Umbilical cord (tissue), 2 donors: Measurements from ENCODE around the gene HHATL. TPM values are rescaled to one million over a fixed set of nuclear protein-coding genes. Genes with fewer than 3 reads are reported as not detected.
"Not testable (repeated sequence)": the region's sequence is repeated elsewhere in the genome, so short reads cannot be mapped to it uniquely, and the experiment has no call there.

Experiments
- DNase-seq: peaks from one replicate; pipeline ENCODE4 v3.0.0-alpha.2; 2015; ENCODE audit warnings: low spot score
- total RNA-seq: library from RNA; depleted of rRNA; stranded (reverse); fragments of >200 nt; gene quantifications from one replicate; pipeline ENCODE4 v1.2.3, GENCODE V29; 2014; ENCODE audit warnings: low replicate concordance; ENCODE audit not compliant: insufficient read depth

Gene HHATL
- total RNA-seq, 1 donor from 2014 or later, result not detected

- DNase-seq, result no peak
These were observed 31.1 kb upstream of the HHATL start for GRCh38 chr3:42733501-42734262.

GRCh38 chr3:42732829-42733459 lies 30.3 kb upstream of the HHATL start:
- no peak for DNase-seq

- DNase-seq, result no peak
These were observed 29.7 kb upstream of the HHATL start for GRCh38 chr3:42732196-42732828.

GRCh38 chr3:42731476-42732195 lies 29.0 kb upstream of the HHATL start:
- no peak for DNase-seq

- DNase-seq, result no peak
These were observed 28.3 kb upstream of the HHATL start for GRCh38 chr3:42730706-42731420.

- DNase-seq, result no peak
These were observed 27.7 kb upstream of the HHATL start for GRCh38 chr3:42730294-42730693.

GRCh38 chr3:42729404-42730145 lies 27.0 kb upstream of the HHATL start:
- DNase-seq, result no peak

- DNase-seq, result no peak
These were observed 26.2 kb upstream of the HHATL start for GRCh38 chr3:42728668-42729364.

- peak; percentile 25 for DNase-seq
These were observed 25.5 kb upstream of the HHATL start for GRCh38 chr3:42728056-42728455.

- DNase-seq, result no peak
These were observed 22.9 kb upstream of the HHATL start for GRCh38 chr3:42725454-42725853.

- DNase-seq, result no peak
These were observed 20.6 kb upstream of the HHATL start for GRCh38 chr3:42723219-42723618.

- DNase-seq, result not testable (repeated sequence)
These were observed 19.8 kb upstream of the HHATL start for GRCh38 chr3:42722442-42722841.

- DNase-seq, result no peak
These were observed 19.1 kb upstream of the HHATL start for GRCh38 chr3:42721690-42722089.

- no peak for DNase-seq
These were observed 17.5 kb upstream of the HHATL start for GRCh38 chr3:42720126-42720525.

- DNase-seq, result no peak
These were observed 16.4 kb upstream of the HHATL start for GRCh38 chr3:42719002-42719401.

- no peak for DNase-seq
These were observed 15.7 kb upstream of the HHATL start for GRCh38 chr3:42718338-42718737.

GRCh38 chr3:42717306-42717705 lies 14.7 kb upstream of the HHATL start:
- no peak for DNase-seq

- no peak for DNase-seq
These were observed 11.7 kb upstream of the HHATL start for GRCh38 chr3:42714171-42714852.

- DNase-seq, result peak; percentile 4
These were observed 11.1 kb upstream of the HHATL start for GRCh38 chr3:42713747-42714146.
